T1000 (cell line): ENCODE data around the gene ITGAE.
"Not testable (repeated sequence)": the region's sequence is repeated elsewhere in the genome, so short reads cannot be mapped to it uniquely, and the experiment has no call there.

ENCODE experiments used
- DNase-seq: peaks from one replicate; lab custom pipeline; 2025; ENCODE audit warnings: mixed read lengths; lab: John Stamatoyannopoulos, UW

ITGAE gene

GRCh38 chr17:3761036-3761917, 39.7 kb downstream of the ITGAE start:
- no peak for DNase-seq

- DNase-seq: no peak
Observed at GRCh38 chr17:3759597-3760216, 41.3 kb downstream of the ITGAE start.

GRCh38 chr17:3755335-3756030, 45.5 kb downstream of the ITGAE start:
- no peak for DNase-seq

GRCh38 chr17:3754458-3755334, 46.3 kb downstream of the ITGAE start:
- DNase-seq: no peak

- DNase-seq: no peak
Observed at GRCh38 chr17:3754066-3754457, 46.9 kb downstream of the ITGAE start.

- no peak for DNase-seq
Observed at GRCh38 chr17:3753624-3754023, 47.4 kb downstream of the ITGAE start.

GRCh38 chr17:3751836-3752235, 49.2 kb downstream of the ITGAE start:
- no peak for DNase-seq

- no peak for DNase-seq
Observed at GRCh38 chr17:3750926-3751325, 50.1 kb downstream of the ITGAE start.

- DNase-seq: no peak
Observed at GRCh38 chr17:3750296-3750695, 50.7 kb downstream of the ITGAE start.

GRCh38 chr17:3748576-3748975, 52.4 kb downstream of the ITGAE start:
- DNase-seq: no peak

GRCh38 chr17:3747805-3748204, 53.2 kb downstream of the ITGAE start:
- DNase-seq: no peak

GRCh38 chr17:3745071-3745470, 55.9 kb downstream of the ITGAE start:
- no peak for DNase-seq

- DNase-seq: no peak
Observed at GRCh38 chr17:3744014-3744413, 57.0 kb downstream of the ITGAE start.

GRCh38 chr17:3740611-3741073, 60.3 kb downstream of the ITGAE start:
- no peak for DNase-seq

GRCh38 chr17:3739422-3740124, 61.4 kb downstream of the ITGAE start:
- no peak for DNase-seq

- no peak for DNase-seq
Observed at GRCh38 chr17:3738562-3739295, 62.3 kb downstream of the ITGAE start.

GRCh38 chr17:3735515-3735914, 65.5 kb downstream of the ITGAE start:
- DNase-seq: no peak

GRCh38 chr17:3734911-3735276, 66.1 kb downstream of the ITGAE start:
- not testable (repeated sequence) for DNase-seq

GRCh38 chr17:3732210-3732621, 68.8 kb downstream of the ITGAE start:
- DNase-seq: no peak

- DNase-seq: no peak
Observed at GRCh38 chr17:3730881-3731429, 70.0 kb downstream of the ITGAE start.
